Right ventricle myocardium superior (tissue), 1 donor: ENCODE data around the gene SCAMP1. TPM values are rescaled to one million over a fixed set of nuclear protein-coding genes. Genes with fewer than 3 reads are reported as not detected.

Source experiments
- ATAC-seq: fragments of 200-7000 bp; cut with Tn5 transposase; one replicate; pipeline ENCODE4 v1.9.1; 2020; ENCODE audit warnings: mild to moderate bottlenecking; ENCODE audit not compliant: poor library complexity
- DNase-seq: peaks from one replicate; pipeline ENCODE4 v3.0.0-alpha.2; 2020
- intact Hi-C: fragments of 100-400 bp; cut with DNase I; formaldehyde crosslinking; loops from one replicate; pipeline ENCODE4 v1.11.2; 2022
- total RNA-seq: library from RNA; stranded (reverse); fragmentation: NEBNext Ultra II Directional; extraction: Animal tissue kit (Norgen Biotek cat#: 25700); gene quantifications from one replicate; pipeline ENCODE4 v1.2.1, GENCODE V29; 2021
- donor health status: DM: no; HTN: yes; CAD: no; lungs with severe emphysema.

Gene SCAMP1
- total RNA-seq, 1 donor from 2014 or later, result 25.9 TPM

GRCh38 chr5:78473751-78474150 is 113.3 kb downstream of the SCAMP1 start:
- no peak for ATAC-seq
- DNase-seq, result no peak
- intact Hi-C loops, result loop anchor here (10.0 kb wide), 1 partner anchor 171 kb away; the partner anchor contains the start of gene LHFPL2

- intact Hi-C loops, result loop anchor here (10.0 kb wide), 1 partner anchor 169 kb away; the partner anchor contains the start of gene LHFPL2
- DNase-seq, result no peak
- ATAC-seq, result no peak
Measured at GRCh38 chr5:78475370-78475769, 115.0 kb downstream of the SCAMP1 start.

- intact Hi-C loops, result loop anchor here (10.0 kb wide), 1 partner anchor 168 kb away; the partner anchor contains the start of gene LHFPL2
- no peak for ATAC-seq
- DNase-seq, result no peak
Measured at GRCh38 chr5:78476795-78477194, 116.4 kb downstream of the SCAMP1 start.

DNA sequence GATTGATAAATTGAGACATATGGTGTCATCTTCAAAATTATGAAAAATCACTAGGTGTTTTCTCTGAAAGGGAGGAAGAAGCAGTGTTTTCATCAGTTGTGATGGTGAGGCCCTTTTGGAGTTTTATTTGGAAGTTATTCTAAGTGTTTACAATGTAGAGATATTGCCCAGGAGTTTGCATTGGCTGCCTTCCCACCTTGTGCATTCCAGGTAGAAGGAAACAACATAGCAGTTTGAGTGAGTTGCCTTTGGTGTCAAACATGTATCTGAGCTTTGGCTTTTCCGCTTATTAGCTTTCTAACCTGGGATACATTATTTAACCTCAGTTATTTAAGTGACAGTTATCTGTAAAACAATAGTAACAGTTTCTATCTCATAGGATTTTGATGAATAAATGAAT is 122.5 kb downstream of the SCAMP1 start:
- no peak for ATAC-seq
- intact Hi-C loops, result no loop called here
- DNase-seq, result no peak

DNA sequence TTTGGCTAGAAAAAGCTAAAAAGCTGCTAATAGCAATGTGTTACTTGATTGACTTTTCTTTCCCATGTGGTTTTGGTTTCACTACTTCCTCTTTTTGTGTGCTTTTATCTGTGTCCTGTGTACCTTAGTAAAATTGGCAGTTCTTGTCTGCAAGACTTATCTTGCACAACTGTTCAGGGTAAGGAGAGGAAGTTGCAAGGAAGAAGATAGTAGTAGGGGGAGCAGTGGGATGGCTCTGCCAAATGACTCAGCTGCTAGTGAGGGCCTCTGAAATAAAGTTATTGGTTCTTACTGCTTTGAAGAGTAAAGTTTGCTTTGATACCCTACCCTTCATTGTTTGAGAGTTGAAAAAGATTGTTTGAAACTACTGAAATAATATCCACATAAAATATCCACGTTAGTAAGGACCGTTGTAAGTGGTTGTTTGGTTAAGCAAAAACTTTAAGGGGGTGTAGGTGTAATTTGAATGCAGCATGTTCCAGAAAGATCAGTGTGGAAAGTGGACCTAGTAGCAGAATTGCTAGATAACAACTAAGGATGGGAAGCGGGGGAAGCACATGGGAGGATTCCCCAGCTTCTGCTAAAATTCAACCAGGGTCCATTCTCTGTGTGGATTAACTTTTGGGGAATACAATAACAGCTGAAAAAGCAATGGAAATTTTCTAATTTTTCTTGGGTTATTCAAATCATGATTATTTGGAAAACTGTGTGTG is 123.5 kb downstream of the SCAMP1 start:
- DNase-seq (no peak), ATAC-seq (peak; percentile 68)
- intact Hi-C loops, result no loop called here

- intact Hi-C loops, result no loop called here
- DNase-seq, result no peak
- peak; percentile 40 for ATAC-seq
Measured at GRCh38 chr5:78486218-78486617, 125.8 kb downstream of the SCAMP1 start.

GRCh38 chr5:78487846-78488245 is 127.4 kb downstream of the SCAMP1 start:
- DNase-seq, result no peak
- intact Hi-C loops, result no loop called here
- no peak for ATAC-seq

GRCh38 chr5:78490709-78491485 is 130.5 kb downstream of the SCAMP1 start:
- ATAC-seq, result no peak
- intact Hi-C loops, result no loop called here

DNA sequence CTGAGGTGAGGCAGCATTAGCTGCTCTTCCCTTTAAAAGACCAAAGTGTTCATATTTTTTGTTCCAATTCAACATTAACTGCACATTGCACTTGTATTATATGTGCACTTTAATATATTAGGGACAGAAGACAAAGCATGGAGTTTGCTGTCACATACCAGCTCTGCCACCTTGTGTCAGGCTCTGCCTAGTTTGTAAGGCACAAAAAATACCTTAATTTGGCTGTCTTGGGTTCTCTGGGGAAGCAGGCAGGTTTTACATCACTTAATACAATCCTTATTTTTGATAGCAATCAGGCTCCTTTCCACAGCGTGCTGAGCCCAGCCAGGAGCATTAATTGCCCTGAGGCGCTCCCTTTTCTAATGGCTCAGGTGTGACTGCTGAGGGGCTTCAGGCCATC is 131.8 kb downstream of the SCAMP1 start:
- DNase-seq (no peak), ATAC-seq (no peak)
- intact Hi-C loops, result no loop called here

More at GRCh38 chr5:78490709-78491485, 130.5 kb downstream of the SCAMP1 start:
- DNase-seq, result no peak

DNA sequence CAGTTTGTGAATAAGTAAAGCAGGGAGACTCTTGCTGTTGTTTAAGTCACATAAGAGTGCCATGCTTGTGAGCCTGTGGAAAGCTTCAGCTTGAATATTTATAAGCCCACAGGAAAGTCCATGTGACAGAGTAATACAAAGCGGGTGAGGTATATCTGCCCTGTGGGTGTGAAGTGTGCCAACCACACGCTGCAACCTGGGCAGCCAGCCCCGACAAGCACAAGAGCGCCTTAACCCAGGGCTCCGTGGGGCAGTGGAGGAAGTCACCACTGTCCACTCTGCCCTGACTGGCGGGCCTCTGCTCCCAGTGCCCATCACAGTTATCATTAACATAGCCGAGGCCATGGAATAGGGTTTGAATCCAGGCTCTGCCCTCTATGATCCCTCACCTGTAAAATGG is 132.2 kb downstream of the SCAMP1 start:
- no peak for ATAC-seq
- DNase-seq, result no peak
- intact Hi-C loops, result no loop called here

- ATAC-seq, result no peak
- intact Hi-C loops, result no loop called here
- no peak for DNase-seq
Measured at GRCh38 chr5:78495800-78496199, 135.4 kb downstream of the SCAMP1 start.

GRCh38 chr5:78496373-78496772 is 136.0 kb downstream of the SCAMP1 start:
- no peak for ATAC-seq
- intact Hi-C loops, result no loop called here
- DNase-seq, result no peak

- intact Hi-C loops, result no loop called here
- DNase-seq, result peak; percentile 63
- ATAC-seq, result peak; percentile 71
Measured at GRCh38 chr5:78497573-78498533, 137.4 kb downstream of the SCAMP1 start.

GRCh38 chr5:78499485-78499884 is 139.1 kb downstream of the SCAMP1 start:
- DNase-seq, result no peak
- ATAC-seq, result no peak
- intact Hi-C loops, result no loop called here

DNA sequence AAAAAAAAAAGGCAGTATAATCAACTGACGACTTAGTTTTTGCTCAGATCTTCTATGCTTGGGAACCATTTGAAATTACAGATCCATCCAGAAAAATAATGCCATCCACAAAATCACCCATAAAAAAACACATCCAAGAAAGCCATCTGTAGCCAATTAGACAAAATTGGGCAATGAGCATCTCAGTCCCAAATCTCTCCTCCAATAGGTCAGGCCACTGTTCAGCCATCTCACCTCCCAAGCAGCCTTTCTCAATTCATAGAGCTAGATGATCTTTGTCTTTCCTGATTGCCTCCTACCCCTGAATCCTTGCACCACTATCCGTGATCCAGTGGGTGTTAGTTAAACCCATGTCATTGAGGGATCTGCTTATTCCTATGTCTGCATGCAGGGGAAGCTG is 139.6 kb downstream of the SCAMP1 start:
- DNase-seq (no peak), ATAC-seq (no peak)
- intact Hi-C loops, result no loop called here

DNA sequence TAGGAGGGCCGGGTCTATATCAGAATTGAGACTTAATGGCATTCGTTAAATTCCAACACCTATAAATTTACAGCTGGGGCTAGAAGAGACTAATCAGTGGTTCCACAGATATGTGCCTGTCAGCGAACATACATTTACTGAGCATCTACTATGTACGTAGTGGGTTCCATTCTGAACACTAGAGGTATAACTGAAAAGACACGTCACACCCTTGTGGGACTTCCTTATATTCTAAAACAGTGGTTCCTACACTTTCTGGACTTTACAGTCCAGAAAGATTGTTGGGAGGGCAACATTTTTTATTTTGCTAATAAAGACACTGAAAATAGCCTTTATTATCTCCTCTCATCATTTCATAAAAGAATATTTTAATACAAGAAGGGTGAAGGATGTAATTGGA is 140.5 kb downstream of the SCAMP1 start:
- no peak for DNase-seq
- intact Hi-C loops, result no loop called here
- ATAC-seq, result no peak

GRCh38 chr5:78501411-78502352 is 141.3 kb downstream of the SCAMP1 start:
- DNase-seq, result no peak
- intact Hi-C loops, result no loop called here
- ATAC-seq, result no peak
